Breast epithelium (tissue), 3 donors: ENCODE measurements around the gene MRPS2.

Experiments used
- CTCF ChIP-seq, 3 donors: fragments of 450-650 bp; IDR thresholded peaks; one replicate each; pipeline ENCODE4 v1.5.1; 2016 to 2017; ENCODE audit warnings: antibody characterized with exemption in 3 of 3, mild to moderate bottlenecking in 3 of 3, moderate library complexity in 3 of 3
- POLR2A ChIP-seq: fragments of 450-650 bp; IDR thresholded peaks from one replicate; pipeline ENCODE4 v1.6.1; 2016; ENCODE audit warnings: antibody characterized with exemption, mild to moderate bottlenecking, moderate library complexity
- POLR2AphosphoS5 ChIP-seq, 3 donors: sonication (generic); formaldehyde crosslinking; IDR thresholded peaks; one replicate each; pipeline ENCODE4 v1.6.1; 2017; ENCODE audit warnings: antibody characterized with exemption in 3 of 3

- TF ChIP-seq CTCF (IDR thresholded peaks at IDR 0.05) (no peak), POLR2A (no peak), POLR2AphosphoS5 (IDR thresholded peaks at IDR 0.05) (no peak)
Measured at GRCh38 chr9:135488527-135488926, 12.0 kb upstream of the MRPS2 start.
